Muscle of leg (tissue), 16 donors: ENCODE results near the gene ZNF277. TPM values are rescaled to one million over a fixed set of nuclear protein-coding genes. Genes with fewer than 3 reads are reported as not detected.

Experiments
- DNase-seq: peaks from one replicate; pipeline ENCODE4 v3.0.0; 2013
- H3K27ac ChIP-seq: one replicate; pipeline ENCODE4 v1.5.1; 2013; ENCODE audit warnings: mild to moderate bottlenecking, low read length, control low read depth
- H3K27me3 ChIP-seq: one replicate; pipeline ENCODE4 v1.6.1; 2013; ENCODE audit warnings: low read length; ENCODE audit not compliant: control insufficient read depth, insufficient read depth
- H3K36me3 ChIP-seq: one replicate; pipeline ENCODE4 v1.6.1; 2013; ENCODE audit warnings: low read length; ENCODE audit not compliant: control insufficient read depth, insufficient read depth
- H3K4me1 ChIP-seq: one replicate; pipeline ENCODE4 v1.6.1; 2013; ENCODE audit warnings: low read length; ENCODE audit not compliant: control insufficient read depth, insufficient read depth
- H3K4me3 ChIP-seq: one replicate; pipeline ENCODE4 v1.5.1; 2013; ENCODE audit warnings: low read length, control low read depth
- H3K9me3 ChIP-seq: replicated peaks from 2 replicates; pipeline ENCODE4 v1.6.1; 2013; ENCODE audit warnings: low read depth, low read length; ENCODE audit not compliant: control insufficient read depth
- WGBS: methylation state at CpG from one replicate; pipeline ENCODE4 v1.1.5; 2013; ENCODE audit warnings: missing lambda C conversion rate; ENCODE audit not compliant: insufficient coverage; 5-methylcytosine and 5-hydroxymethylcytosine counted together
- long read RNA-seq, 11 donors: transcript quantifications; one replicate each; lab custom pipeline, GENCODE V29; 2026
- polyA plus RNA-seq, 8 donors: library from polyadenylated mRNA; unstranded; fragments of 120-200 nt; gene quantifications; one replicate each; pipeline versions ENCODE4 v1.2.1 to v1.2.3, GENCODE V29; 2013; ENCODE audit warnings: inconsistent platforms in 1 of 8, low replicate concordance in 1 of 8; ENCODE audit not compliant: insufficient read length in 8 of 8, insufficient read depth in 1 of 8
- total RNA-seq: library from RNA; stranded (reverse); fragments of 120-200 nt; gene quantifications from one replicate; pipeline ENCODE4 v1.2.4, GENCODE V29; 2013

ZNF277 gene
- 29.8 TPM for total RNA-seq
- polyA plus RNA-seq: 10 to 100 TPM; 17.7 to 26.1 (median 22.8) TPM
- long read RNA-seq, donor 1, partial matches to known transcripts: 0 of 2 reads
- long read RNA-seq, donor 1, other reads (novel, unspliced or antisense): 0 of 2 reads
- long read RNA-seq, donor 2, partial matches to known transcripts: 0 of 3 reads
- long read RNA-seq, donor 2, other reads (novel, unspliced or antisense): 0 of 3 reads
- long read RNA-seq, donor 3, transcript ZNF277-201 (12 exons, 1,849 nt): major isoform, 9 of 10 reads
- long read RNA-seq, donor 3, partial matches to known transcripts: 0 of 10 reads
- long read RNA-seq, donor 3, other reads (novel, unspliced or antisense): 0 of 10 reads
- long read RNA-seq, donor 4, partial matches to known transcripts: 0 of 3 reads
- long read RNA-seq, donor 4, other reads (novel, unspliced or antisense): 0 of 3 reads
- long read RNA-seq, donor 5, transcript ZNF277-201 (12 exons, 1,849 nt): major isoform, 13 of 25 reads
- long read RNA-seq, donor 5, partial matches to known transcripts: 12 of 25 reads
- long read RNA-seq, donor 5, other reads (novel, unspliced or antisense): 0 of 25 reads
- long read RNA-seq, donor 6, transcript ZNF277-201 (12 exons, 1,849 nt): major isoform, 13 of 13 reads
- long read RNA-seq, donor 6, partial matches to known transcripts: 0 of 13 reads
- long read RNA-seq, donor 6, other reads (novel, unspliced or antisense): 0 of 13 reads
- long read RNA-seq, donor 7, transcript ZNF277-201 (12 exons, 1,849 nt): major isoform, 7 of 14 reads
- long read RNA-seq, donor 7, partial matches to known transcripts: 7 of 14 reads
- long read RNA-seq, donor 7, other reads (novel, unspliced or antisense): 0 of 14 reads
- long read RNA-seq, donor 8, transcript ZNF277-201 (12 exons, 1,849 nt): major isoform, 5 of 10 reads
- long read RNA-seq, donor 8, partial matches to known transcripts: 5 of 10 reads
- long read RNA-seq, donor 8, other reads (novel, unspliced or antisense): 0 of 10 reads
- long read RNA-seq, donor 9, partial matches to known transcripts: 5 of 11 reads
- long read RNA-seq, donor 9, other reads (novel, unspliced or antisense): 0 of 11 reads
- long read RNA-seq, donor 10, partial matches to known transcripts: 9 of 12 reads
- long read RNA-seq, donor 10, other reads (novel, unspliced or antisense): 0 of 12 reads
- long read RNA-seq, donor 11, transcript ZNF277-201 (12 exons, 1,849 nt): major isoform, 5 of 13 reads
- long read RNA-seq, donor 11, partial matches to known transcripts: 8 of 13 reads
- long read RNA-seq, donor 11, other reads (novel, unspliced or antisense): 0 of 13 reads

DNA sequence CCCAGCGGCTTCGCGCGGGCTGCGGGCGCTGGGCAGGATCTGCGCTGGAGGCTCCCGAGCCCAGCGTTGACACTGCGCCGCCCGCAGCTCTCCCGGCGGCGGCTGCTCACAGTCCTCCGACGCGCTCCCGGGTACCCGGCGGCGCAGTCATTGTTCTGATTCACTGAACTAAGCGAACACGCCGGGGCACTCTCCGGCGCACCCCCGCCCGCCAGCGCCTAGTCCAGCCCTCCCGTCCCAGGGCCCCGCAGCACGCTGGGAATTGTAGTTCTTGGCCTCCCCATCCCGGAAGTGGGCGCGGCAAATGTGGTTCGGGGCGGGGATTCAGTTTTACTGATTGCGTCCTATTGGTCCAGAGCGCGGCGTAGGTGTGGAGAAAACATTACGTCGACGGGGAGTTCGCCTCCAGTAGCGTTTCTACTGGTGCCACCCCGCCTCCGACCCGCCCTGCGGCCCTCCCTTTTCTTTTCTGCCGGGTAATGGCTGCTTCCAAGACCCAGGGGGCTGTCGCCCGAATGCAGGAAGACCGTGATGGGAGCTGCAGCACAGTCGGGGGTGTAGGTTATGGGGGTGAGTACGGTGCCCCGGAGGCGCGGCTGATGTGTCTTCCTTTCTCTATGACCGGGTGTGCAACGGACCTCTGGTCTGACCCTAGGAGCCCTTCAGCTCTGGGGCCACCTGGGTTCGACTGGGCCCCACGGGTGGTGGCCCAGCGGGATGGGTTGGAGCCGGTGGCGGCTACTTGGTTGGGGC, at the start of gene ZNF277, which contains the start of gene DOCK4:
ZNF277 (plus strand) TSS at position 458 of the 753 bp plus-strand sequence; CDS start at position 480, 22 bp downstream.
DOCK4 (minus strand) TSS at position 162 of the 753 bp plus-strand sequence. CDS start 261 bp downstream, outside the sequence.
- H3K36me3 ChIP-seq: no peaks in the 10 kb centered on the region
- peaks cover 7% of the 10 kb centered on the region for H3K4me1 ChIP-seq
- H3K27me3 ChIP-seq: peaks cover 5% of the 10 kb centered on the region
- H3K9me3 ChIP-seq: no peaks in the 10 kb centered on the region
- peak within 1 kb of the TSS; percentile 87 for H3K27ac ChIP-seq
- WGBS: under 1% methylated on average over 59 of the region's 67 CpGs
- peak within 1 kb of the TSS; percentile 97 for H3K4me3 ChIP-seq
- DNase-seq: peak; percentile 99

DNA sequence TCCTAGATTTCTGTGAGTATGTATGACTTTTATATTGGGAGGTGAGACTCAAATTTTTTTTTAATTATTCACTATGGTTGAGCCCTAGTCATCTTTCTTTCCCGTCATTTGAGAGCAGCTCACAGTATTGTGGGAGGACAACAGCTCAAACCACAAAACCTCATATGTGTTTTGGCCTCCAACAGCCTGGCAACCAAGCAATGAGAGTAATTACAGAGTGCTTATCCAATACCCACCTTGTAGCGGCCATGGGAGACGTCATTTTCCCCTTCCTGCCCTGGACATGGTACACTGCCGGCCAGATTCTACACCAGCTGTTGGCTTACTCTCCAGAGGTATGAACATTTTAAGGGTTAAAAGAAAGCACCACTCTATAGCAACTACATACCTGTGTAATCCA, 49.4 kb upstream of the ZNF277 start:
- no peaks in the 10 kb centered on the region for H3K9me3 ChIP-seq
- 72% methylated on average over 2 of the region's 4 CpGs for WGBS
- H3K27ac ChIP-seq: no peak overlapping the region
- no peaks in the 10 kb centered on the region for H3K27me3 ChIP-seq
- no peaks in the 10 kb centered on the region for H3K4me1 ChIP-seq
- no peaks in the 10 kb centered on the region for H3K36me3 ChIP-seq
- DNase-seq: no peak
- no peak overlapping the region for H3K4me3 ChIP-seq

GRCh38 chr7:112159351-112159750, 47.1 kb upstream of the ZNF277 start:
- H3K36me3 ChIP-seq: no peaks in the 10 kb centered on the region
- no peaks in the 10 kb centered on the region for H3K4me1 ChIP-seq
- H3K4me3 ChIP-seq: no peak overlapping the region
- WGBS: 83% methylated on average over 8 of the region's 8 CpGs
- DNase-seq: no peak
- H3K27me3 ChIP-seq: no peaks in the 10 kb centered on the region
- H3K9me3 ChIP-seq: no peaks in the 10 kb centered on the region
- H3K27ac ChIP-seq: no peak overlapping the region

GRCh38 chr7:112160130-112160770, 46.2 kb upstream of the ZNF277 start:
- Histone ChIP-seq H3K4me3 (no peak overlapping the region), H3K4me1 (no peaks in the 10 kb centered on the region), H3K9me3 (no peaks in the 10 kb centered on the region), H3K27ac (no peak overlapping the region), H3K36me3 (no peaks in the 10 kb centered on the region), H3K27me3 (no peaks in the 10 kb centered on the region)
- no peak for DNase-seq
- WGBS: 100% methylated on average over 1 of the region's 2 CpGs

DNA sequence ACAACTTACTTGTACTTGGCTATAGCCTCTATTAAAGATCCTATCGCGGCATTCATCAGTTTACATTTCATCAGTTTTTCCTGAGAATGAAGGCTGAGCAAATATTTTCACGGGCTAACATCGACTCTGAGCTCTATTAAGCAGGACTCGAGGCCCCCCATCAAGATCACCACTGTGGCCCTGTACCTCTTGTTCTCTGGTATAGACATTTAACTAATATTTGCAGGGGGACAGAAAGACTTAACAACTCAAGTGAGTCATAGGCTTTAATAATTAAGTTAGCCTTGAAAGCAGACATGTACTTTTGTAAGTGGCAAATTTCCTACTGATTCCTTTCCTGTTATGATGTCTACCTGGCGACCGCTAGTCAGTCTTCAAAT, 45.7 kb upstream of the ZNF277 start:
- no peak overlapping the region for H3K27ac ChIP-seq
- no peaks in the 10 kb centered on the region for H3K27me3 ChIP-seq
- no peak for DNase-seq
- no peak overlapping the region for H3K4me3 ChIP-seq
- no peaks in the 10 kb centered on the region for H3K4me1 ChIP-seq
- no peaks in the 10 kb centered on the region for H3K9me3 ChIP-seq
- WGBS: no CpG with 5 or more reads among the region's 7 CpGs
- no peaks in the 10 kb centered on the region for H3K36me3 ChIP-seq

DNA sequence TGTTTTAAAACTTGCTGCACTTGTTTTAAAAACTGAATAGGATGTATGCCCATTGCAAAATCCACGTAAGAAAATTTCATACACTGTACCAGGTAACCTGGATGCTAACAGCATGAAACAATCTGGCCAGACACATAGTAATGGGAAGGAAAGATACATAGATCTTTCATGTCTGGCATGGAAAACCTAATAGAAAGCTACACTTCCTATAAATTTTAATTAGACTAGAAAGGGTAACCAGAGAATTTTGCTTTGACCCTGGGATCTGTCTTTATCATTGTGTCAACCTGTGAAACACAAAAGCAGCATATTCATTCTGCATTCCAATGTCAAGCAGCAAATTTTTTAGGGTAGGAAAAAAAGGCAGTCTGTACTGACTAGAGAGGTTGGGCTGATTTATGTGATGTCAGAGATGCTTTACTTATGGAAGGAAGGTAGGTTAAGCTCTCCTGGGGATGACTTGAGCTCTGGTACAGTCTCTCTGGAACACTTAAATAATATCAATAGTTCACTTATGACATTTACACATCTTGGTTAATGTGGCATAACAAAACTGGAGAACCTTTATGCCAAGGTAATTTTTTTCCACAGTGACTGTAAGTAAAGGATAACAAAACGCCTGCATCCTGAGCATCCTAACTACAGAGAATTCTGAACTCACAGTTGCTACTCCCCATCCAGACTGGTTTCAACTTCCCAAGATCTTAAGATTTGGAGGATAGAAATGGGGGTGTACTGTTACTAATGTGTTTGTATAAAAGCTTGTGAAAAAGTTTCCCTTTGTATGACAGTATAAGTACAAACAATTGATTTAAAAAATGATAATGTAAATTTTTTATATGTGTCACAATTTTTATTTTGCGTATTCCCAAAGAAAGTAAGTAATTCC, 45.0 kb upstream of the ZNF277 start:
- no CpG with 5 or more reads among the region's 3 CpGs for whole genome bisulfite sequencing
- H3K27me3 ChIP-seq: no peaks in the 10 kb centered on the region
- no peaks in the 10 kb centered on the region for H3K4me1 ChIP-seq

DNA sequence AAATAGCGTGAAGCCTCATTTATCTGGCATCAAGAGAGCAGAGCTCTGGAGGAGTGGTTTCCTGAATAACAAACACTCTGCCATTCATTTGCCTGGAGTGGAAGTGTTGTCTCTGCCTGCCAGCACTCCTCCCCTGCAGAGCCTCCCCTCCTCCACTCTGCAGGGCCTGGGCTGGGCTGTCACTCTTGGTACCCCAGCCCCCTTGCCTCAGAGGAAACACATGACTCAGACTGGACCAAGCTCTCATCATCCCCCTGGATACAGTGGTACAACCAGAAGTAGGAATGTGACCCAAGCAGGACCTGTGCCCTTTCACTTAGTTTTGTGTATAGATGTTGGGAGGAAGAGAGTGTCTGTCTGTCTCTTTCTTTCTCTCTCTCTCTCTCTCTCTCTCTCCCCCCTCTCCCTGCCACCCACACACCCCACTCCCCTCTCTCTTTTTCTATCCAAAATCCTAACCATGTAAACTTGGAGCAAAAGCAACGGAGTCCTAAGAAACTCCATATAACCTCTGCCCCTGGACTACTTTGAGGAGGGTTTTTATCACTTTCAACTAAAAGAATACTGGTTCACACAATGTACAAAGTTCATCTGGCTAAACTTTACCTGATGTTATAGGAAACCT, 44.2 kb upstream of the ZNF277 start:
- Histone ChIP-seq H3K27me3 (no peaks in the 10 kb centered on the region), H3K27ac (no peak overlapping the region), H3K4me1 (no peaks in the 10 kb centered on the region), H3K36me3 (no peaks in the 10 kb centered on the region), H3K4me3 (no peak overlapping the region), H3K9me3 (no peaks in the 10 kb centered on the region)
- WGBS: no CpG with 5 or more reads among the region's 2 CpGs
- DNase-seq: peak; percentile 26

More for the DNA sequence above, 45.0 kb upstream of the ZNF277 start:
- Histone ChIP-seq H3K27ac (no peak overlapping the region), H3K4me3 (no peak overlapping the region), H3K9me3 (no peaks in the 10 kb centered on the region), H3K36me3 (no peaks in the 10 kb centered on the region)
- DNase-seq: no peak

GRCh38 chr7:112162784-112163506, 43.5 kb upstream of the ZNF277 start:
- Histone ChIP-seq H3K4me3 (no peak overlapping the region), H3K9me3 (no peaks in the 10 kb centered on the region), H3K4me1 (no peaks in the 10 kb centered on the region), H3K27me3 (no peaks in the 10 kb centered on the region), H3K36me3 (no peaks in the 10 kb centered on the region), H3K27ac (no peak overlapping the region)
- no CpG with 5 or more reads among the region's 6 CpGs for WGBS
- no peak for DNase-seq
